SK-N-SH (cell line): ENCODE measurements around the gene TUBA4B. TPM values are rescaled to one million over a fixed set of nuclear protein-coding genes. Genes with fewer than 3 reads are reported as not detected.

Source experiments
- CTCF ChIA-PET: fragments of 300-600, 350-600 bp; formaldehyde crosslinking; extraction: SDS; loops from one replicate; lab custom pipeline; 2021; lab: Yijun Ruan, JAX
- POLR2A ChIA-PET: fragments of 350-600 bp; sonication (Branson Sonifier 250); formaldehyde crosslinking; extraction: SDS; loops from one replicate; lab custom pipeline; 2020; ENCODE audit warnings: antibody characterized with exemption, inconsistent platforms; lab: Yijun Ruan, JAX
- DNase-seq: peaks from one replicate; pipeline ENCODE4 v3.0.0; 2012
- H2AFZ ChIP-seq: fragments of 200-600 bp; sonication (generic); 2 replicates; pipeline ENCODE4 v1.8.1; 2016; ENCODE audit warnings: antibody characterized with exemption, mild to moderate bottlenecking, low read depth
- H3F3A ChIP-seq: fragments of 200-600 bp; sonication (generic); replicated peaks from 2 replicates; pipeline ENCODE3; 2016; ENCODE audit warnings: antibody characterized with exemption, mild to moderate bottlenecking; ENCODE audit not compliant: insufficient read depth
- H3K27ac ChIP-seq, 2 experiments: fragments of 200-500 bp in 1 of 2; fragments of 200-600 bp in 1 of 2; sonication (Bioruptor generic) in 1 of 2; sonication (generic), shearing (Covaris generic) in 1 of 2; 2 replicates each; pipeline versions ENCODE4 v1.5.1 to v1.6.1; 2014 to 2016; ENCODE audit warnings: low read depth in 2 of 2, inconsistent platforms in 1 of 2, low read length in 1 of 2, mild to moderate bottlenecking in 1 of 2, mixed read lengths in 1 of 2
- H3K27me3 ChIP-seq: fragments of 200-600 bp; sonication (generic), shearing (Covaris generic); 2 replicates; pipeline ENCODE4 v1.6.1; 2016; ENCODE audit warnings: mixed run types; ENCODE audit not compliant: insufficient read depth
- H3K36me3 ChIP-seq, 2 experiments: fragments of 200-500 bp in 1 of 2; fragments of 200-600 bp in 1 of 2; sonication (Bioruptor generic) in 1 of 2; sonication (generic) in 1 of 2; replicated peaks in 1 of 2; 2 replicates each; pipeline versions ENCODE3 to v1.5.1; 2014 to 2016; ENCODE audit warnings: low read length in 1 of 2, mild to moderate bottlenecking in 1 of 2; ENCODE audit not compliant: insufficient read depth in 2 of 2, control insufficient read depth in 1 of 2
- H3K4me1 ChIP-seq, 2 experiments: fragments of 200-500 bp in 1 of 2; fragments of 200-600 bp in 1 of 2; sonication (Bioruptor generic) in 1 of 2; sonication (generic), shearing (Covaris generic) in 1 of 2; 2 replicates each; pipeline versions ENCODE4 v1.5.1 to v1.6.1; 2014 to 2016; ENCODE audit warnings: low read depth in 1 of 2, low read length in 1 of 2, mixed run types in 1 of 2; ENCODE audit not compliant: insufficient read depth in 2 of 2, control insufficient read depth in 1 of 2
- H3K4me2 ChIP-seq: fragments of 200-600 bp; sonication (generic), shearing (Covaris generic); 2 replicates; pipeline ENCODE4 v1.6.1; 2017; ENCODE audit warnings: mixed run types
- H3K4me3 ChIP-seq, 2 experiments: fragments of 200-500 bp in 1 of 2; fragments of 200-600 bp in 1 of 2; sonication (Bioruptor generic) in 1 of 2; sonication (generic), shearing (Covaris generic) in 1 of 2; 2 replicates each; pipeline versions ENCODE4 v1.5.1 to v1.8.1; 2014 to 2016; ENCODE audit warnings: low read depth in 2 of 2, inconsistent platforms in 1 of 2, low read length in 1 of 2, mild to moderate bottlenecking in 1 of 2, mixed read lengths in 1 of 2, moderate library complexity in 1 of 2
- H3K79me2 ChIP-seq: fragments of 200-600 bp; sonication (generic); 2 replicates; pipeline ENCODE4 v1.8.1; 2017; ENCODE audit warnings: mild to moderate bottlenecking; ENCODE audit not compliant: insufficient read depth
- H3K9ac ChIP-seq: fragments of 200-600 bp; sonication (generic); 2 replicates; pipeline ENCODE4 v1.6.1; 2017; ENCODE audit warnings: mixed run types
- H3K9me2 ChIP-seq: fragments of 200-600 bp; sonication (generic); 2 replicates; pipeline ENCODE4 v1.6.1; 2017; ENCODE audit warnings: mixed run types
- H3K9me3 ChIP-seq: fragments of 200-600 bp; sonication (generic); 2 replicates; pipeline ENCODE4 v1.6.1; 2017; ENCODE audit warnings: mixed run types, mild to moderate bottlenecking, moderate library complexity
- H4K20me1 ChIP-seq: fragments of 200-600 bp; sonication (generic); 2 replicates; pipeline ENCODE4 v1.6.1; 2017; ENCODE audit warnings: mild to moderate bottlenecking, mixed run types; ENCODE audit not compliant: insufficient read depth
- EZH2phosphoT487 ChIP-seq: fragments of 200-600 bp; sonication (generic); IDR thresholded peaks from 2 replicates; pipeline ENCODE4 v1.6.1; 2017; ENCODE audit warnings: low read depth, mixed run types, mild to moderate bottlenecking, antibody characterized with exemption, moderate library complexity, borderline replicate concordance
- GABPA ChIP-seq: IDR thresholded peaks from 2 replicates; pipeline ENCODE4 v1.4.0; 2012; ENCODE audit warnings: low read depth, mild to moderate bottlenecking
- IRF3 ChIP-seq: fragments of 150-350 bp; IDR thresholded peaks from 2 replicates; pipeline ENCODE4 v1.6.1; 2016; ENCODE audit warnings: mild to moderate bottlenecking, low read depth, low read length
- RCOR1 ChIP-seq: fragments of 150-350 bp; IDR thresholded peaks from 2 replicates; pipeline ENCODE4 v1.6.1; 2017; ENCODE audit warnings: antibody characterized with exemption, low read length
- RXRA ChIP-seq: IDR thresholded peaks from 2 replicates; pipeline ENCODE4 v1.4.0; 2012; ENCODE audit warnings: low read depth, mild to moderate bottlenecking, borderline replicate concordance
- SIN3A ChIP-seq: IDR thresholded peaks from 2 replicates; pipeline ENCODE4 v1.6.1; 2012; ENCODE audit warnings: low read depth, mild to moderate bottlenecking, low read length, moderate library complexity, borderline replicate concordance
- TAF1 ChIP-seq: IDR thresholded peaks from 2 replicates; pipeline ENCODE4 v1.6.1; 2012; ENCODE audit warnings: low read depth, mild to moderate bottlenecking, low read length, moderate library complexity, borderline replicate concordance
- ZBTB33 ChIP-seq: IDR thresholded peaks from 2 replicates; pipeline ENCODE4 v1.4.0; 2012; ENCODE audit warnings: low read depth, borderline replicate concordance
- WGBS: methylation state at CpG from one replicate; pipeline ENCODE4 v1.1.6; 2017; ENCODE audit warnings: low lambda C conversion rate; 5-methylcytosine and 5-hydroxymethylcytosine counted together
- polyA plus RNA-seq, 3 experiments: library from polyadenylated mRNA; depleted of rRNA; stranded (reverse); fragments of >200 nt; gene quantifications; 2 replicates each; pipeline ENCODE4 v1.2.3, GENCODE V29; 2012
- TF ChIP-seq, protein P1 (sequence below): fragments of 200-600 bp; sonication (generic); IDR thresholded peaks from 2 replicates; pipeline ENCODE4 v1.6.1; 2017; ENCODE audit warnings: antibody characterized with exemption, mild to moderate bottlenecking, moderate library complexity
- TF ChIP-seq, protein P2 (sequence below): fragments of 150-350 bp; IDR thresholded peaks from 2 replicates; pipeline ENCODE4 v1.6.1; 2017; ENCODE audit warnings: antibody characterized with exemption, low read length, low read depth, borderline replicate concordance

TUBA4B gene
- polyA plus RNA-seq, 1 of the 3 experiments (the other 2 are of a cell fraction): 0.03 TPM

GRCh38 chr2:219300022-219300421 lies 47.0 kb downstream of the TUBA4B start:
- DNase-seq: no peak
- H3K79me2 ChIP-seq: no peaks in the 10 kb centered on the region
- H2AFZ ChIP-seq: no peak overlapping the region
- no peak overlapping the region for H3K4me3 ChIP-seq
- WGBS: 25% methylated on average over 3 of the region's 5 CpGs
- H3K4me1 ChIP-seq: peaks cover 0 to 6% of the 10 kb centered on the region in 2 experiments; a peak in 1 of 4 replicates
- H3K4me2 ChIP-seq: no peak overlapping the region
- H3F3A ChIP-seq: no peaks in the 10 kb centered on the region
- H3K9me3 ChIP-seq: no peaks in the 10 kb centered on the region
- H3K9ac ChIP-seq: no peak overlapping the region
- H3K27ac ChIP-seq: no peak overlapping the region
- no peaks in the 10 kb centered on the region for H3K27me3 ChIP-seq
- ChIA-PET POLR2A (interaction anchor here (1.4 to 1.9 kb wide), 2 partner anchors 8 to 123 kb away, joined by 3 to 4 read pairs; partner anchors contain the start of gene CNPPD1), CTCF (interaction anchor here (0.7 to 6.7 kb wide), 28 partner anchors 8 to 230 kb away, joined by 3 to 72 read pairs (median 6); partner anchors contain the start of genes ANKZF1, ATG9A, CNPPD1 and DNAJB2)
- TF ChIP-seq ZBTB33 (no peak), EZH2phosphoT487 (no peak), IRF3 (no peak), TAF1 (no peak), RCOR1 (no peak), RXRA (no peak), SIN3A (no peak), GABPA (no peak)
- TF ChIP-seq, protein P1, sequence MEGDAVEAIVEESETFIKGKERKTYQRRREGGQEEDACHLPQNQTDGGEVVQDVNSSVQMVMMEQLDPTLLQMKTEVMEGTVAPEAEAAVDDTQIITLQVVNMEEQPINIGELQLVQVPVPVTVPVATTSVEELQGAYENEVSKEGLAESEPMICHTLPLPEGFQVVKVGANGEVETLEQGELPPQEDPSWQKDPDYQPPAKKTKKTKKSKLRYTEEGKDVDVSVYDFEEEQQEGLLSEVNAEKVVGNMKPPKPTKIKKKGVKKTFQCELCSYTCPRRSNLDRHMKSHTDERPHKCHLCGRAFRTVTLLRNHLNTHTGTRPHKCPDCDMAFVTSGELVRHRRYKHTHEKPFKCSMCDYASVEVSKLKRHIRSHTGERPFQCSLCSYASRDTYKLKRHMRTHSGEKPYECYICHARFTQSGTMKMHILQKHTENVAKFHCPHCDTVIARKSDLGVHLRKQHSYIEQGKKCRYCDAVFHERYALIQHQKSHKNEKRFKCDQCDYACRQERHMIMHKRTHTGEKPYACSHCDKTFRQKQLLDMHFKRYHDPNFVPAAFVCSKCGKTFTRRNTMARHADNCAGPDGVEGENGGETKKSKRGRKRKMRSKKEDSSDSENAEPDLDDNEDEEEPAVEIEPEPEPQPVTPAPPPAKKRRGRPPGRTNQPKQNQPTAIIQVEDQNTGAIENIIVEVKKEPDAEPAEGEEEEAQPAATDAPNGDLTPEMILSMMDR: no peak
- TF ChIP-seq, protein P2, sequence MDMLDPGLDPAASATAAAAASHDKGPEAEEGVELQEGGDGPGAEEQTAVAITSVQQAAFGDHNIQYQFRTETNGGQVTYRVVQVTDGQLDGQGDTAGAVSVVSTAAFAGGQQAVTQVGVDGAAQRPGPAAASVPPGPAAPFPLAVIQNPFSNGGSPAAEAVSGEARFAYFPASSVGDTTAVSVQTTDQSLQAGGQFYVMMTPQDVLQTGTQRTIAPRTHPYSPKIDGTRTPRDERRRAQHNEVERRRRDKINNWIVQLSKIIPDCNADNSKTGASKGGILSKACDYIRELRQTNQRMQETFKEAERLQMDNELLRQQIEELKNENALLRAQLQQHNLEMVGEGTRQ: no peak
- H3K9me2 ChIP-seq: no peaks in the 10 kb centered on the region
- H4K20me1 ChIP-seq: no peaks in the 10 kb centered on the region
- H3K36me3 ChIP-seq: no peaks in the 10 kb centered on the region
